GM18526 (cell line): ENCODE measurements around the gene XPO1.

ENCODE experiments used
- POLR2A ChIP-seq: IDR thresholded peaks from 3 replicates; pipeline ENCODE4 v1.6.1; 2011; ENCODE audit not compliant: insufficient read length; ENCODE audit errors: extremely low read depth

Gene XPO1

GRCh38 chr2:61538200-61538919 is at the start of gene XPO1:
TSS of gene XPO1 (minus strand) at chr2:61538356. CDS start at chr2:61533897, 4,459 bp downstream.
- peak; percentile 94 for TF ChIP-seq POLR2A

DNA sequence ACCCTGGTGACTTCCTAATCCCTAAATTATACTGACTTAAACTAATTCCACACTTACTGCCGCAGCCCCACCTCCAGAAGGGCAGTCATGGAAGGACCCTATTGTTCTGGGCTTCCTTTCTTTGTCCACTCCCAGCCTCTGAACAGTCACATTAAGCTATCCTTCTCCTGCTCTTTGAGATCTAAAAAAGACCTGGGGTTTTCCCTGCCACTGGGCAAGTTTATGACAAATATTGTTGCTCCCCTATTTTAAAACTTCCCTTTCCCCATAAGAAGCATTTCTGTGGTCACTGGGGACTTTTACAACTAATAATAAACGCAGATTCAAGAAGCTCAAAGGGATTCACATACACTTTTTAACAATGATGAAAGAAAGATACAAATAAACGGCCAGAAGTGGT is 47.2 kb upstream of the XPO1 start:
- TF ChIP-seq POLR2A = no peak

GRCh38 chr2:61582165-61582564 is 44.0 kb upstream of the XPO1 start:
- no peak for TF ChIP-seq POLR2A

GRCh38 chr2:61581716-61582115 is 43.6 kb upstream of the XPO1 start:
- no peak for TF ChIP-seq POLR2A

DNA sequence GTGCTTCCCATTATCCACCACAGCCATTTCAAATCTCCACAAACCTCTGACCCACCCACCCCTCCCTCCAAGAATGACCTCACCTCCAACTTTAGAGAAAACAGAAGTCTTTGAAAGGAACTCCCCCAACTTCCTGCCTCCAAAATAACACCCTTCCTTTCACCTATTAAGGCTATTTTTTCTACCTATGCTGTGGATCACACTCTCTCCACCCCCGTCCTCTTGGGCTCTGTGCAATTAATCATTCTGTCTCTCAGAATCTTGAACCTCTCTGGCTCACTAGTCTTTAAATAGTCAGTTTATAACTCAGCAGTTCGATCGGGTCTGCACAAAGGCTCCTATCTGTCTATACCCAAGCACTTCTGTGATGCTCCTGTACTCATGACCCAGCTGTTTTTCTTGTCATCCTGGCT is 37.3 kb upstream of the XPO1 start:
- no peak for TF ChIP-seq POLR2A

GRCh38 chr2:61566566-61566965 is 28.4 kb upstream of the XPO1 start:
- TF ChIP-seq POLR2A = no peak

DNA sequence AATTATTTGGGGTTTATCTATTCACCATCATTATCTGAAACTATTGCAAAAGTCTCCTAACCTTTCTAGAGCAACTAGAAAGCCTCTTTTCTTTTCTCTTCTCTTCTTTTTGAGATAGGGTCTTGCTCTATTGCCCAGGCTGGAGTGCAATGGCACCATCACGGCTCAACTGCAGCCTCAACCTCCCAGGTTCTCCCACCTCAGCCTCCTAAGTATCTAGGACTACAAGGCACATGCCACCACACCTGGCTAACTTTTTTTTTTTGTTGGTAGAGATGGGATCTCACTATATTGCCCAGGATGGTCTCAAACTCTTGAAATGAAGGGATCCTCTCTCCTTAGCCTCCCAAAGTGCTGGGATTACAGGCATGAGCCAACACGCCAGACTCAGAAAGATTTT is 24.5 kb upstream of the XPO1 start:
- TF ChIP-seq POLR2A = no peak

DNA sequence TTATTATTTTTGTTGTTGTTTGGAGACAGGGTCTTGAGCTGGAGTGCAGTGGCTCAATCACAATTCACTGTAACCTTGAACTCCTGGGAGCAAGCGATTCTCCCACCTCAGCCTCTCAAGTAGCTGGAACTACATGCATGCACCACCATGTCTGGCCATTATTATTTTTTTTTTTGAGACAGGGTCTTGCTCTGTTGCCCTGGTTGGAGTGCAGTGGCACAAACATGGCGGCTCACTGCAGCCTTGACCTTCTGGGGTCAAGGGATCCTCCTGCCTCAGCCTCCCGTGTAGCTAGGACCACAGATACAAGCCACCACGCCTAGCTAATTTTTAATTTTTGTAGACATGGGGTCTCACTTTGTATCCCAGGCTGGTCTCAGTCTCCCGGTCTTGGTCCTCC is 20.0 kb upstream of the XPO1 start:
- TF ChIP-seq POLR2A = no peak

DNA sequence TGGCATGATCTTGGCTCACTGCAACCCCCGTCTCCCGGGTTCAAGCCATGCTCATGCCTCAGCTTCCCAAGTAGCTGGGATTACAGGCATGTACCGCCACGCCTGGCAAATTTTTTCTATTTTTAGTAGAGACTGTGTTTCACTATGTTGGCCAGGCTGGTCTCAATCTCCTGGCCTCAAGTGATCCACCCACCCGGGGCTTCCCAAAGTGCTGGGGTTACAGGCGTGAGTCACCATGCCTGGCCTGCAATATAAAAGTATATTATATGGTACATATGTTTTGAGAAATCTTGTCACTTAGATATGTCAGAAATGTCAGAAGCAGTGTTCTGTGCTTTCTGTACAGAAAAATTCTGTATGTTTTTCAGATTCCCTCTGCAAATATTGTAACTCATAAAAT is 19.2 kb upstream of the XPO1 start:
- no peak for TF ChIP-seq POLR2A

GRCh38 chr2:61554604-61555003 is 16.4 kb upstream of the XPO1 start:
- TF ChIP-seq POLR2A = no peak

DNA sequence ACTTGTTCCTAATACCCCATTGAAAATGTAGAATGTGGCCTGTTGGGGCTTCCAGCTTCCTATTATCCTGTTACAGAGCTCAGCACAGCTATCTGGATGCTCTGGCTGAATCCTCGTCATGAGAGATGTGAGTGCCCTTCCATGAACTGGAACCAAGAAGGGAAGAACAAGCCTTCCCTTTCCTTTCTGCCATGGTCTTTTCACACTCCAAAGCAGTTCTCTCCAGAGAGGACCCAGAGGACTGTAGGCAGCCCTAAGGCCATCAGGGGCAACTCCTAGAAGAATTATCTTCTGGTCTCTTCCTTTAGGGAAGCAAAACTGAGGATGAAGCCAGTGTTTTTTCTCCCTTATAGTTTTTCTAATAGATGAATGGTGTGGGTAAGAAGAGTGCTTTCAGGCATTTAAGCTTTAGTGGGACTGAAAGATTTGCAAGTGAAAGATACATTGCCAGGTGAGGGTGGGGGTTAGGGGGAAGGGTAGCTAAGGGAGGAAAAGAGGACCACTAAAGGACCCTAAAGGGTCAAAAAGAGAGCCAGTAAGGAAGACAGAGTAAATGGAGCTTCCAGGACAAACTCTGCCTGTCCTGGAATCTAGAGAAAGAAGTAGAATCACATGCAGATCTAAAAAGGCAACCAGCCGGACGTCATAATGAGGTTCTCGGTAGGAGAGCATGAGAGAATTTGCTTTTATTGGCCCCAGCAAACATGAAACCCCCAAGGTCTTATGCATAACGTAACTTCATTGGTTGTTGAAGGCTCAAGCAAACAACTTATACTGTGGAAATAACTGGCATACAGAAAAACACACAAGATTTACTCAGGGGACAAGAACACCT is 12.4 kb upstream of the XPO1 start:
- no peak for TF ChIP-seq POLR2A

DNA sequence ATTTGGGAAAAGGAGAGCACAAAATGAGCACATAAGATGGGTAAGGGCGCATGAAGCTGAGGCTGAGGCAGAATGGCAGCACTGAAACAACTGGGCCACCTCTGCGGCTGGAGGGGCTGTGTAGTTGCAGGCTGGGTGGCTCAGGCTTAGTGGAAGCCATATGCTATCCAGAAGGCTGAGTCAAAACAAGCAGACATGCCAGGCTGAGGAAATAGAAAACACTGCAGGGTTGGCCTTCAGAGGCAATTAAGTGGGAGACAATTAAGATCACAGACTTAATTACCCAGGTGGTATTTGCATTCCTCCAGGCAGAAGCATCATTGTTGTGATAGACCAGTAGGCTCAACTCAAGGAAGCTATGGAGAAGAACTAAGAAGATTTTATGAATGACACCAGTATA is 11.4 kb upstream of the XPO1 start:
- no peak for TF ChIP-seq POLR2A

- no peak for TF ChIP-seq POLR2A
Observed at GRCh38 chr2:61543062-61543461, 4.9 kb upstream of the XPO1 start.

GRCh38 chr2:61538920-61539520 is 864 bp upstream of the XPO1 start:
- no peak for TF ChIP-seq POLR2A

- TF ChIP-seq POLR2A = no peak
Observed at GRCh38 chr2:61537950-61538199, 281 bp downstream of the XPO1 start.

DNA sequence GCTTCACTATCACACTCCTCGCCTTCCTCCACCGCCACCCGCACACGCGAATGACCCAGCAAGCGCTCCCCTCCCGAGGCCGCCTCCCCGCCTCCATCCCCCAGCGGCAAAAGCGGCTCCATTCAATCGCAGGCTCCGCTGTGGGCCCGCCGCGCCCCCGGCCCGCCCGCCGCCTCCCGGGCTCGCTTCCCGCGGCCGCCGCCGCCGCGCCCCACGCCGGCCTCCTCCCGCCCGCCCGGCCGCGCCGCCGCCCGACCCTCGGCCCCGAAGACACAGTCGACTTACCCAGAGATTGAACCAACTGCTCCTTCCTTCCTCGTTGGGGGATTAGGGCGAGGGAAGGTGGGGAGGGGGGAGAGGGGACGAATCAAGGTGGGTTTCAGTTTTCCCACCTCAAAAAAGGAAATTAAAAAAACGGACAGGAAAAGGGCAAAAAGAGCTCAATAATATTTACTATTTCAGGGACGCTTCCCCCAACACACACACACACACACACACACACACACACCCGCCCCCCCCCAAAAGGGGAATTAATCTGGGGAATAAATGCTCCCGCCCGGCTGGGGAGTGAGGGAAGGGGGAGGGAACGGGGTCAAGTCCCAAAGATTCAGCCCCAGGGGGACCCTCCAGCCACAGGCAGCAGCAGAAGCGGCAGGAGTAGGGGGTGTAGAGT is 743 bp downstream of the XPO1 start:
- no peak for TF ChIP-seq POLR2A
